GM12878 (cell line): ENCODE data around the gene RBM10. TPM values are rescaled to one million over a fixed set of nuclear protein-coding genes. Genes with fewer than 3 reads are reported as not detected.

Source experiments
- ATAC-seq: fragments of 200-7000 bp; cut with Tn5 transposase; 3 replicates; pipeline ENCODE4 v1.9.1; 2020; ENCODE audit warnings: mild to moderate bottlenecking, moderate library complexity
- BruUV-seq: library from RNA; stranded (reverse); fragments of 400-500 nt; replicated peaks from 2 replicates; lab custom pipeline; 2021; lab: Mats Ljungman, UMichigan
- CTCF ChIA-PET: fragments of 300-600 bp; sonication (Branson Sonifier 250); formaldehyde crosslinking; extraction: SDS; loops from one replicate; lab custom pipeline; 2021; ENCODE audit warnings: inconsistent platforms; lab: Yijun Ruan, JAX
- POLR2A ChIA-PET: fragments of 350-600 bp; formaldehyde crosslinking; extraction: SDS; loops from one replicate; lab custom pipeline; 2021; ENCODE audit warnings: inconsistent platforms; lab: Charles Lee
- RAD21 ChIA-PET: fragments of 300-600 bp; sonication (Branson Sonifier 250); formaldehyde crosslinking; loops from one replicate; lab custom pipeline; 2023; ENCODE audit warnings: antibody characterized with exemption; ENCODE audit not compliant: unreplicated experiment; lab: Charles Lee
- SMC1A ChIA-PET: fragments of 300-600 bp; sonication (Branson Sonifier 250); formaldehyde crosslinking; loops from one replicate; lab custom pipeline; 2023; ENCODE audit not compliant: unreplicated experiment, uncharacterized antibody; lab: Charles Lee
- DNase-seq: peaks from one replicate; pipeline ENCODE4 v3.0.0-alpha.2; 2011; ENCODE audit warnings: low read depth, low spot score
- FAIRE-seq: peaks from 3 replicates; lab custom pipeline; 2011; peaks lifted over from hg19 to GRCh38; lab: Jason Lieb, UNC
- H2AFZ ChIP-seq: 2 replicates; pipeline ENCODE4 v1.6.0; 2011; ENCODE audit warnings: low read depth, low read length, control low read depth; ENCODE audit not compliant: control insufficient read depth
- H3K27ac ChIP-seq: 2 replicates; pipeline ENCODE4 v1.5.1; 2011; ENCODE audit warnings: control low read depth; ENCODE audit not compliant: control insufficient read depth, insufficient read depth
- H3K27me3 ChIP-seq, 2 experiments: replicated peaks in 1 of 2; 2 replicates each; pipeline versions ENCODE4 v1.6.0 to v1.6.1; 2011; ENCODE audit warnings: low read length in 1 of 2; ENCODE audit not compliant: control insufficient read depth in 2 of 2, insufficient read depth in 2 of 2
- H3K36me3 ChIP-seq, 2 experiments: 2 replicates each; pipeline ENCODE4 v1.5.1; 2011; ENCODE audit warnings: low read length in 1 of 2; ENCODE audit not compliant: control insufficient read depth in 2 of 2, insufficient read depth in 2 of 2
- H3K4me1 ChIP-seq: 2 replicates; pipeline ENCODE4 v1.6.1; 2011; ENCODE audit warnings: mild to moderate bottlenecking, low read length, moderate library complexity, mixed read lengths; ENCODE audit not compliant: control insufficient read depth, insufficient read depth
- H3K4me2 ChIP-seq: 2 replicates; pipeline ENCODE4 v1.6.0; 2011; ENCODE audit warnings: control low read depth; ENCODE audit not compliant: control insufficient read depth, insufficient read depth
- H3K4me3 ChIP-seq: fragments of 200-600 bp; sonication (generic); 2 replicates; pipeline ENCODE4 v1.5.1; 2016
- H3K79me2 ChIP-seq: 2 replicates; pipeline ENCODE4 v1.6.0; 2011; ENCODE audit warnings: low read length; ENCODE audit not compliant: control insufficient read depth, insufficient read depth
- H3K9ac ChIP-seq: 2 replicates; pipeline ENCODE4 v1.8.0; 2011; ENCODE audit warnings: low read length, control low read depth, mixed read lengths; ENCODE audit not compliant: control insufficient read depth, insufficient read depth
- H3K9me3 ChIP-seq: replicated peaks from 3 replicates; pipeline ENCODE4 v1.5.1; 2011; ENCODE audit warnings: mild to moderate bottlenecking, low read length; ENCODE audit not compliant: control insufficient read depth, insufficient read depth
- H4K20me1 ChIP-seq: 2 replicates; pipeline ENCODE4 v1.6.0; 2011; ENCODE audit not compliant: control insufficient read depth, insufficient read depth
- BACH1 ChIP-seq: fragments of 450-650 bp; IDR thresholded peaks from 2 replicates; pipeline ENCODE4 v1.6.1; 2017; ENCODE audit warnings: mild to moderate bottlenecking, borderline replicate concordance
- BCL11A ChIP-seq: IDR thresholded peaks from 2 replicates; pipeline ENCODE4 v1.6.1; 2011; ENCODE audit warnings: low read depth, low read length
- CEBPB ChIP-seq, 2 experiments: fragments of 150-350 bp in 1 of 2; IDR thresholded peaks; 2 replicates each; pipeline ENCODE4 v1.6.1; 2012 to 2014; ENCODE audit warnings: low read depth in 2 of 2, low read length in 2 of 2, borderline replicate concordance in 1 of 2, inconsistent platforms in 1 of 2
- DPF2 ChIP-seq: fragments of 450-650 bp; IDR thresholded peaks from 2 replicates; pipeline ENCODE4 v1.6.1; 2017; ENCODE audit warnings: mild to moderate bottlenecking
- EGR1 ChIP-seq, 2 experiments: IDR thresholded peaks; 1 replicate in 1 of 2; 2 replicates in 1 of 2; pipeline ENCODE4 v1.6.1; 2011 to 2012; ENCODE audit warnings: low read depth in 2 of 2, low read length in 2 of 2, borderline replicate concordance in 1 of 2, mild to moderate bottlenecking in 1 of 2, moderate library complexity in 1 of 2
- EZH2 ChIP-seq: IDR thresholded peaks from 2 replicates; pipeline ENCODE4 v1.6.1; 2012; ENCODE audit warnings: low read depth, mild to moderate bottlenecking, control low read depth, inconsistent platforms, low read length, borderline replicate concordance; ENCODE audit not compliant: control insufficient read depth
- KLF5 ChIP-seq: fragments of 450-650 bp; IDR thresholded peaks from 2 replicates; pipeline ENCODE4 v1.6.1; 2014; ENCODE audit warnings: mild to moderate bottlenecking; ENCODE audit not compliant: partially characterized antibody
- MTA2 ChIP-seq: fragments of 450-650 bp; IDR thresholded peaks from 2 replicates; pipeline ENCODE4 v1.6.1; 2016; ENCODE audit warnings: low read depth, mild to moderate bottlenecking, moderate library complexity
- MXI1 ChIP-seq: fragments of 150-350 bp; IDR thresholded peaks from 2 replicates; pipeline ENCODE4 v1.6.1; 2011; ENCODE audit warnings: low read depth, mild to moderate bottlenecking, inconsistent platforms, low read length, improper control_type of control experiment
- RELA ChIP-seq: fragments of 450-650 bp; IDR thresholded peaks from 2 replicates; pipeline ENCODE4 v1.8.0; 2014; ENCODE audit warnings: borderline replicate concordance; ENCODE audit not compliant: partially characterized antibody
- SRF ChIP-seq, 2 experiments: IDR thresholded peaks; 2 replicates each; pipeline ENCODE4 v1.6.1; 2011; ENCODE audit warnings: low read depth in 2 of 2, low read length in 2 of 2, mild to moderate bottlenecking in 1 of 2, moderate library complexity in 1 of 2
- TAF1 ChIP-seq: IDR thresholded peaks from 2 replicates; pipeline ENCODE4 v1.6.1; 2011; ENCODE audit warnings: mild to moderate bottlenecking, low read depth, low read length, borderline replicate concordance
- ZNF217 ChIP-seq: fragments of 450-650 bp; IDR thresholded peaks from 2 replicates; pipeline ENCODE4 v1.6.1; 2017; ENCODE audit warnings: antibody characterized with exemption, mild to moderate bottlenecking
- WGBS: methylation state at CpG from one replicate; pipeline ENCODE4 v1.1.6; 2016; ENCODE audit warnings: low lambda C conversion rate; ENCODE audit not compliant: insufficient replicate concordance, insufficient coverage; ENCODE audit errors: missing lambda C conversion rate; 5-methylcytosine and 5-hydroxymethylcytosine counted together
- in situ Hi-C: fragments of 300-500 bp; cut with MboI; formaldehyde crosslinking; loops from 9 replicates; pipeline ENCODE4 v1.14.3; 2018; ENCODE audit warnings: mixed read lengths
- intact Hi-C: fragments of 100-400 bp; cut with micrococcal nuclease; formaldehyde crosslinking; loops from one replicate; pipeline ENCODE4 v1.14.2; 2022; ENCODE audit not compliant: unreplicated experiment
- polyA plus RNA-seq, 11 experiments: library from polyadenylated mRNA; depleted of rRNA in 4 of 11; unstranded in 6 of 11; stranded (reverse) in 5 of 11; fragments of >200 nt; fragmentation: Nextera tagmentation in 4 of 11; fragmentation: Illumina TruSeq in 1 of 11; extraction: Ambion mirVana in 4 of 11; extraction: Trizol in 1 of 11; gene quantifications; 1 replicate in 1 of 11; 2 replicates in 10 of 11; pipeline versions ENCODE4 v1.2.1 to v1.2.3, GENCODE V29; 2011 to 2016; ENCODE audit warnings: inconsistent platforms in 2 of 11, missing spikeins in 2 of 11, low read depth in 1 of 11
- total RNA-seq, 4 experiments: library from RNA; depleted of rRNA in 3 of 4; stranded (reverse); fragments of >200 nt in 3 of 4; fragmentation: Illumina TruSeq in 1 of 4; extraction: Trizol in 1 of 4; gene quantifications; 2 replicates each; pipeline versions ENCODE4 v1.2.1 to v1.2.3, GENCODE V29; 2013 to 2021
- TF ChIP-seq, protein P1 (sequence below), 3 experiments: IDR thresholded peaks in 2 of 3; conservative IDR thresholded peaks in 1 of 3; 2 replicates each; pipeline ENCODE4 v1.5.1; 2011; ENCODE audit warnings: low read depth in 3 of 3, low read length in 3 of 3, mild to moderate bottlenecking in 3 of 3, control low read depth in 2 of 3, moderate library complexity in 2 of 3, inconsistent platforms in 1 of 3, mixed read lengths in 1 of 3; ENCODE audit not compliant: control insufficient read depth in 2 of 3, insufficient read depth in 1 of 3; ENCODE audit errors: extremely low read depth in 1 of 3
- TF ChIP-seq, protein P2 (sequence below): fragments of 450-650 bp; IDR thresholded peaks from 2 replicates; pipeline ENCODE4 v1.6.1; 2017; ENCODE audit warnings: mild to moderate bottlenecking
- TF ChIP-seq, protein P3 (sequence below): fragments of 450-650 bp; IDR thresholded peaks from 2 replicates; pipeline ENCODE4 v1.6.1; 2018; ENCODE audit warnings: mild to moderate bottlenecking, low read depth, moderate library complexity; ENCODE audit not compliant: partially characterized antibody

The RBM10 gene
- total and polyA plus RNA-seq, 10 of the 15 experiments (the other 5 are each of a cell fraction or from before 2014, with no cell fraction given), result 1.4 to 60.0 (median 29.8) TPM

DNA sequence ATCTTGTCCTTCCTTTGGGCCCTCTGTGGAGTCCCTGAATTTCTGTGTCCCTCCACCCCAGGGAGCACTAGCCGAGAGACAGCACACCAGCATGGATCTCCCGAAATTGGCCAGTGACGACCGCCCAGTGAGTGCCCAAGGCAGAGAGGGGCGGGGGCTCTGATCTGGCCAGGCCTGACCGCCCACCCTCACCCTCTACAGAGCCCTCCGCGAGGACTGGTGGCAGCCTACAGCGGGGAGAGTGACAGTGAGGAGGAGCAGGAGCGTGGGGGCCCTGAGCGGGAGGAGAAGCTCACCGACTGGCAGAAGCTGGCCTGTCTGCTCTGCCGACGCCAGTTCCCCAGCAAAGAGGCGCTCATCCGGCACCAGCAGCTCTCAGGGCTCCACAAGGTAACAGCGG is 40.2 kb downstream of the RBM10 start (continued):
- TF ChIP-seq SRF (IDR thresholded peaks at IDR 0.05; ENCODE audit: low read depth in 2 of 2, low read length in 2 of 2) (no peak), KLF5 (no peak)

DNA sequence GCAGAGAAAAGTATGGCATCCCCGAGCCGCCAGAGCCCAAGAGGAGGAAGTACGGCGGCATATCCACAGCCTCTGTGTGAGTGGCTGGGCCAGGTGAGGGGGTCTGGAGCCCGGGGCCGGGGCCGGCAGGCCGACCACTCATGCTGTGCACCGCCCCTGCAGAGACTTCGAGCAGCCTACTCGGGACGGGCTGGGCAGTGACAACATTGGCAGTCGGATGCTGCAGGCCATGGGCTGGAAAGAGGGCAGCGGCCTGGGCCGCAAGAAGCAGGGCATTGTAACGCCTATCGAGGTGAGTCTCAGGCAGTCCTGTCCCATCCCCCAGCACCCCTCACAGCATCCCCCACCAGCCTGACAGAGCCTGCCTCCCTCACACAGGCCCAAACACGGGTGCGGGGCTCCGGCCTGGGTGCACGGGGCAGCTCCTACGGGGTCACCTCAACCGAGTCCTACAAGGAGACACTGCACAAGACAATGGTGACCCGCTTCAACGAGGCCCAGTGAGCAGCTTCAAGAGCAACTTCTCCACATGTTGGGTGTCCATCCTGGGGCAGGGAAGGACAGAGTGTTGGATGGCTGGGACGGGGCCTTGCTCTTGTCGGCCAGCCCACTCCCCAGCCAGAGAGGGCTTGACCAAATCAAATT is 41.2 kb downstream of the RBM10 start:
- RAD21 ChIA-PET, result no interaction called here
- H3K9ac ChIP-seq, result no peak overlapping the region
- no peak for TF ChIP-seq EZH2
- TF ChIP-seq ZNF217, result no peak
- no peak for TF ChIP-seq BACH1
- no peak for TF ChIP-seq EGR1 (IDR thresholded peaks at IDR 0.05; ENCODE audit: borderline replicate concordance in 1 of 2, low read depth in 2 of 2, low read length in 2 of 2)
- TF ChIP-seq, protein P1, sequence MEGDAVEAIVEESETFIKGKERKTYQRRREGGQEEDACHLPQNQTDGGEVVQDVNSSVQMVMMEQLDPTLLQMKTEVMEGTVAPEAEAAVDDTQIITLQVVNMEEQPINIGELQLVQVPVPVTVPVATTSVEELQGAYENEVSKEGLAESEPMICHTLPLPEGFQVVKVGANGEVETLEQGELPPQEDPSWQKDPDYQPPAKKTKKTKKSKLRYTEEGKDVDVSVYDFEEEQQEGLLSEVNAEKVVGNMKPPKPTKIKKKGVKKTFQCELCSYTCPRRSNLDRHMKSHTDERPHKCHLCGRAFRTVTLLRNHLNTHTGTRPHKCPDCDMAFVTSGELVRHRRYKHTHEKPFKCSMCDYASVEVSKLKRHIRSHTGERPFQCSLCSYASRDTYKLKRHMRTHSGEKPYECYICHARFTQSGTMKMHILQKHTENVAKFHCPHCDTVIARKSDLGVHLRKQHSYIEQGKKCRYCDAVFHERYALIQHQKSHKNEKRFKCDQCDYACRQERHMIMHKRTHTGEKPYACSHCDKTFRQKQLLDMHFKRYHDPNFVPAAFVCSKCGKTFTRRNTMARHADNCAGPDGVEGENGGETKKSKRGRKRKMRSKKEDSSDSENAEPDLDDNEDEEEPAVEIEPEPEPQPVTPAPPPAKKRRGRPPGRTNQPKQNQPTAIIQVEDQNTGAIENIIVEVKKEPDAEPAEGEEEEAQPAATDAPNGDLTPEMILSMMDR (IDR thresholded peaks at IDR 0.05 in 2 of 3, conservative IDR thresholded peaks at IDR 0.05 in 1 of 3; ENCODE audit: control insufficient read depth in 2 of 3, extremely low read depth in 1 of 3, insufficient read depth in 1 of 3, low read depth in 3 of 3, low read length in 3 of 3), result no peak
- no peak for TF ChIP-seq DPF2
- TF ChIP-seq BCL11A, result no peak
- TF ChIP-seq, protein P2, sequence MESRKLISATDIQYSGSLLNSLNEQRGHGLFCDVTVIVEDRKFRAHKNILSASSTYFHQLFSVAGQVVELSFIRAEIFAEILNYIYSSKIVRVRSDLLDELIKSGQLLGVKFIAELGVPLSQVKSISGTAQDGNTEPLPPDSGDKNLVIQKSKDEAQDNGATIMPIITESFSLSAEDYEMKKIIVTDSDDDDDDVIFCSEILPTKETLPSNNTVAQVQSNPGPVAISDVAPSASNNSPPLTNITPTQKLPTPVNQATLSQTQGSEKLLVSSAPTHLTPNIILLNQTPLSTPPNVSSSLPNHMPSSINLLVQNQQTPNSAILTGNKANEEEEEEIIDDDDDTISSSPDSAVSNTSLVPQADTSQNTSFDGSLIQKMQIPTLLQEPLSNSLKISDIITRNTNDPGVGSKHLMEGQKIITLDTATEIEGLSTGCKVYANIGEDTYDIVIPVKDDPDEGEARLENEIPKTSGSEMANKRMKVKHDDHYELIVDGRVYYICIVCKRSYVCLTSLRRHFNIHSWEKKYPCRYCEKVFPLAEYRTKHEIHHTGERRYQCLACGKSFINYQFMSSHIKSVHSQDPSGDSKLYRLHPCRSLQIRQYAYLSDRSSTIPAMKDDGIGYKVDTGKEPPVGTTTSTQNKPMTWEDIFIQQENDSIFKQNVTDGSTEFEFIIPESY, result no peak
- no peak for TF ChIP-seq TAF1
- no peak for TF ChIP-seq MTA2
- no peak for TF ChIP-seq RELA
- no peak for TF ChIP-seq MXI1
- no peak for TF ChIP-seq CEBPB (IDR thresholded peaks at IDR 0.05; ENCODE audit: borderline replicate concordance in 1 of 2, low read depth in 2 of 2, low read length in 2 of 2)
- TF ChIP-seq, protein P3, sequence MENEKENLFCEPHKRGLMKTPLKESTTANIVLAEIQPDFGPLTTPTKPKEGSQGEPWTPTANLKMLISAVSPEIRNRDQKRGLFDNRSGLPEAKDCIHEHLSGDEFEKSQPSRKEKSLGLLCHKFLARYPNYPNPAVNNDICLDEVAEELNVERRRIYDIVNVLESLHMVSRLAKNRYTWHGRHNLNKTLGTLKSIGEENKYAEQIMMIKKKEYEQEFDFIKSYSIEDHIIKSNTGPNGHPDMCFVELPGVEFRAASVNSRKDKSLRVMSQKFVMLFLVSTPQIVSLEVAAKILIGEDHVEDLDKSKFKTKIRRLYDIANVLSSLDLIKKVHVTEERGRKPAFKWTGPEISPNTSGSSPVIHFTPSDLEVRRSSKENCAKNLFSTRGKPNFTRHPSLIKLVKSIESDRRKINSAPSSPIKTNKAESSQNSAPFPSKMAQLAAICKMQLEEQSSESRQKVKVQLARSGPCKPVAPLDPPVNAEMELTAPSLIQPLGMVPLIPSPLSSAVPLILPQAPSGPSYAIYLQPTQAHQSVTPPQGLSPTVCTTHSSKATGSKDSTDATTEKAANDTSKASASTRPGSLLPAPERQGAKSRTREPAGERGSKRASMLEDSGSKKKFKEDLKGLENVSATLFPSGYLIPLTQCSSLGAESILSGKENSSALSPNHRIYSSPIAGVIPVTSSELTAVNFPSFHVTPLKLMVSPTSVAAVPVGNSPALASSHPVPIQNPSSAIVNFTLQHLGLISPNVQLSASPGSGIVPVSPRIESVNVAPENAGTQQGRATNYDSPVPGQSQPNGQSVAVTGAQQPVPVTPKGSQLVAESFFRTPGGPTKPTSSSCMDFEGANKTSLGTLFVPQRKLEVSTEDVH, result no peak

More for the DNA sequence above, 41.2 kb downstream of the RBM10 start:
- intact Hi-C loops (no loop called here), in situ Hi-C loops (loop anchor here (5.0 kb wide), 1 partner anchor 841 kb away; no protein-coding TSS in a partner anchor)
- Histone ChIP-seq H3K4me3 (no peak overlapping the region), H3K36me3 (peaks cover 0 to 8% of the 10 kb centered on the region in 2 experiments; a peak in 3 of 4 replicates), H2AFZ (no peak overlapping the region), H3K79me2 (peaks cover 4% of the 10 kb centered on the region), H3K4me1 (no peaks in the 10 kb centered on the region; the same call in 1 of the 2 replicates), H3K9me3 (no peaks in the 10 kb centered on the region), H4K20me1 (no peaks in the 10 kb centered on the region), H3K4me2 (no peak overlapping the region), H3K27me3 (no peaks in the 10 kb centered on the region; a peak in 1 of 4 replicates), H3K27ac (no peak overlapping the region)
- FAIRE-seq, result no peak
- ChIA-PET POLR2A (no interaction called here), SMC1A (no interaction called here), CTCF (no interaction called here)
- ATAC-seq, result no peak
- no peak for DNase-seq
- 68% methylated on average over 22 of the region's 27 CpGs for WGBS
- BruUV-seq, result TSS peak; percentile 73
